HepG2 (cell line): ENCODE results near the gene TMEM114. TPM values are rescaled to one million over a fixed set of nuclear protein-coding genes. Genes with fewer than 3 reads are reported as not detected.

ENCODE experiments used
- EP300 ChIP-seq, 3 experiments: sonication (generic) in 1 of 3; formaldehyde crosslinking in 1 of 3; IDR thresholded peaks; 2 replicates each; pipeline versions ENCODE4 v1.5.1 to v1.6.1; 2011 to 2020; ENCODE audit warnings: low read depth in 2 of 3, low read length in 2 of 3, borderline replicate concordance in 1 of 3, improper control_type of control experiment in 1 of 3, mild to moderate bottlenecking in 1 of 3, missing genetic modification reagents in 1 of 3, moderate library complexity in 1 of 3
- NFYC ChIP-seq: IDR thresholded peaks from 2 replicates; pipeline ENCODE4 v1.6.1; 2016; ENCODE audit warnings: missing genetic modification reagents, missing compliant biosample characterization
- PHF8 ChIP-seq: sonication (generic); formaldehyde crosslinking; IDR thresholded peaks from 2 replicates; pipeline ENCODE4 v1.5.0; 2020; ENCODE audit warnings: missing genetic modification reagents
- SMARCC2 ChIP-seq: fragments of 450-650 bp; IDR thresholded peaks from 2 replicates; pipeline ENCODE4 v1.6.1; 2017; ENCODE audit warnings: antibody characterized with exemption, mild to moderate bottlenecking
- SMARCE1 ChIP-seq: fragments of 450-650 bp; IDR thresholded peaks from 2 replicates; pipeline ENCODE4 v1.6.1; 2017; ENCODE audit warnings: borderline replicate concordance
- SMC3 ChIP-seq: IDR thresholded peaks from 2 replicates; pipeline ENCODE4 v1.6.1; 2011; ENCODE audit warnings: low read length, improper control_type of control experiment
- YY1 ChIP-seq: IDR thresholded peaks from 2 replicates; pipeline ENCODE4 v1.6.1; 2011; ENCODE audit warnings: low read length, low read depth, moderate library complexity, mild to moderate bottlenecking; ENCODE audit not compliant: insufficient read depth, insufficient replicate concordance
- ZNF7 ChIP-seq: IDR thresholded peaks from 2 replicates; pipeline ENCODE4 v1.6.1; 2016; ENCODE audit warnings: missing biosample characterization, missing genetic modification reagents
- polyA plus RNA-seq, 8 experiments: library from polyadenylated mRNA; depleted of rRNA in 3 of 8; stranded (reverse) in 7 of 8; unstranded in 1 of 8; fragments of >200 nt; fragmentation: Illumina TruSeq in 4 of 8; extraction: Trizol in 4 of 8; gene quantifications; 2 replicates each; pipeline versions ENCODE4 v1.2.1 to v1.2.3, GENCODE V29; 2011 to 2016; ENCODE audit warnings: low read depth in 4 of 8, missing spikeins in 1 of 8, mixed read lengths in 1 of 8; ENCODE audit not compliant: insufficient read depth in 1 of 8
- total RNA-seq, 5 experiments: library from RNA; depleted of rRNA; stranded (reverse); fragments of >200 nt; fragmentation: Illumina TruSeq; extraction: Trizol; gene quantifications; 2 replicates each; pipeline ENCODE4 v1.2.3, GENCODE V29; 2016; ENCODE audit warnings: low read depth in 1 of 5
- TF ChIP-seq, protein P1 (sequence below): sonication (generic); formaldehyde crosslinking; IDR thresholded peaks from 2 replicates; pipeline ENCODE4 v1.4.0; 2020; ENCODE audit warnings: missing genetic modification reagents, borderline replicate concordance
- TF ChIP-seq, protein P2 (sequence below): sonication (generic); formaldehyde crosslinking; IDR thresholded peaks from 2 replicates; pipeline ENCODE4 v1.5.0; 2020; ENCODE audit warnings: mild to moderate bottlenecking, missing genetic modification reagents, borderline replicate concordance

TMEM114 gene
- total and polyA plus RNA-seq, 2 of the 13 experiments (the other 11 are each of a cell fraction or from before 2014, with no cell fraction given) = not detected

DNA sequence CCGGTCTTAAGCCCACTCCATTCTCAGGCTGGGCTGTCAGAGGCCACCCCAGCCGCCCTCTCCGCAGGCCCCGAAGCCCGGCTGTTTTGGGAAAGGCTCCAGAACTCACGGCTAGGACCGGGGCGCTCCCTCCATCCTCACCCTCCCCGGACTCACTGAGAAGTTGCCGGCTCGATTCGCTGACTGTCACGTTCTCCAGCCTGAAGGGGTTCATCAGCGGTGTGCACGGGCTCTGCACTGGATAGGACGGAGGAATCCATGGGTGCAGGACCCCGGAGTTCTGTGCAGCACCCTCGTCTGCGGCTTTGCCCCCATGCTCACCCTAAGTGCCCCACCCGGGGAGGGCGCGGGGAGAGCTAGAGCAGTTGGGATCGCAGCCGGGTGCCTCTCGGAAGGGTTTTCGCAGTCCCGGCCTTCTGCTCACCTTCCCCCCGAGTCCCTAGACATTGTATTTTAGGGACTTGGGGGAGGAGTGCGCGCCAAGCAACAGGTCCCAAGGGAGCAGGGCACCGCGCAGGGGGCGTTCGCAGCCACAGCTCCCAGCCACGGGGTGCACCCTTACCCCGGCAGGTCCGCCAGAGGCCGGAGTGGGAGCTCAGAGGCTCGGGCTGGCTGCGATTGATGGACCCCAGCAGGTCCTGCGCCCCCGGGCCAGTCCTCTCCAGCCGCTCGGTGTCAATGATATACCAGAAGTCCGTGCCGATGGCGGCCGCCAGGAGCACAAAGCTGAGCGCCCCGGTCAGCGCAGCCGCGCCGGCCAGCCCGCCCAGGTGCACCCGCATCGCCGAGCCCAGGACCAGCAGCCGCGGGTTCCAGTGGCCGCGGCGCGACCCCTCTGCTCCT is 1.0 kb downstream of the TMEM114 start (continued):
- TF ChIP-seq, protein P1, sequence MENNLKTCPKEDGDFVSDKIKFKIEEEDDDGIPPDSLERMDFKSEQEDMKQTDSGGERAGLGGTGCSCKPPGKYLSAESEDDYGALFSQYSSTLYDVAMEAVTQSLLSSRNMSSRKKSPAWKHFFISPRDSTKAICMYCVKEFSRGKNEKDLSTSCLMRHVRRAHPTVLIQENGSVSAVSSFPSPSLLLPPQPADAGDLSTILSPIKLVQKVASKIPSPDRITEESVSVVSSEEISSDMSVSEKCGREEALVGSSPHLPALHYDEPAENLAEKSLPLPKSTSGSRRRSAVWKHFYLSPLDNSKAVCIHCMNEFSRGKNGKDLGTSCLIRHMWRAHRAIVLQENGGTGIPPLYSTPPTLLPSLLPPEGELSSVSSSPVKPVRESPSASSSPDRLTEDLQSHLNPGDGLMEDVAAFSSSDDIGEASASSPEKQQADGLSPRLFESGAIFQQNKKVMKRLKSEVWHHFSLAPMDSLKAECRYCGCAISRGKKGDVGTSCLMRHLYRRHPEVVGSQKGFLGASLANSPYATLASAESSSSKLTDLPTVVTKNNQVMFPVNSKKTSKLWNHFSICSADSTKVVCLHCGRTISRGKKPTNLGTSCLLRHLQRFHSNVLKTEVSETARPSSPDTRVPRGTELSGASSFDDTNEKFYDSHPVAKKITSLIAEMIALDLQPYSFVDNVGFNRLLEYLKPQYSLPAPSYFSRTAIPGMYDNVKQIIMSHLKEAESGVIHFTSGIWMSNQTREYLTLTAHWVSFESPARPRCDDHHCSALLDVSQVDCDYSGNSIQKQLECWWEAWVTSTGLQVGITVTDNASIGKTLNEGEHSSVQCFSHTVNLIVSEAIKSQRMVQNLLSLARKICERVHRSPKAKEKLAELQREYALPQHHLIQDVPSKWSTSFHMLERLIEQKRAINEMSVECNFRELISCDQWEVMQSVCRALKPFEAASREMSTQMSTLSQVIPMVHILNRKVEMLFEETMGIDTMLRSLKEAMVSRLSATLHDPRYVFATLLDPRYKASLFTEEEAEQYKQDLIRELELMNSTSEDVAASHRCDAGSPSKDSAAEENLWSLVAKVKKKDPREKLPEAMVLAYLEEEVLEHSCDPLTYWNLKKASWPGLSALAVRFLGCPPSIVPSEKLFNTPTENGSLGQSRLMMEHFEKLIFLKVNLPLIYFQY (CRISPR knock-in tag) = no peak
- no peak for TF ChIP-seq NFYC (CRISPR knock-in tag)
- no peak for TF ChIP-seq SMC3
- no peak for TF ChIP-seq EP300 (IDR thresholded peaks at IDR 0.05; ENCODE audit: low read depth in 2 of 2, low read length in 2 of 2)
- TF ChIP-seq EP300 (CRISPR knock-in tag; IDR thresholded peaks at IDR 0.05; ENCODE audit: borderline replicate concordance) = no peak
- no peak for TF ChIP-seq ZNF7 (CRISPR knock-in tag)
- no peak for TF ChIP-seq PHF8 (CRISPR knock-in tag)
- no peak for TF ChIP-seq SMARCC2
- TF ChIP-seq, protein P2, sequence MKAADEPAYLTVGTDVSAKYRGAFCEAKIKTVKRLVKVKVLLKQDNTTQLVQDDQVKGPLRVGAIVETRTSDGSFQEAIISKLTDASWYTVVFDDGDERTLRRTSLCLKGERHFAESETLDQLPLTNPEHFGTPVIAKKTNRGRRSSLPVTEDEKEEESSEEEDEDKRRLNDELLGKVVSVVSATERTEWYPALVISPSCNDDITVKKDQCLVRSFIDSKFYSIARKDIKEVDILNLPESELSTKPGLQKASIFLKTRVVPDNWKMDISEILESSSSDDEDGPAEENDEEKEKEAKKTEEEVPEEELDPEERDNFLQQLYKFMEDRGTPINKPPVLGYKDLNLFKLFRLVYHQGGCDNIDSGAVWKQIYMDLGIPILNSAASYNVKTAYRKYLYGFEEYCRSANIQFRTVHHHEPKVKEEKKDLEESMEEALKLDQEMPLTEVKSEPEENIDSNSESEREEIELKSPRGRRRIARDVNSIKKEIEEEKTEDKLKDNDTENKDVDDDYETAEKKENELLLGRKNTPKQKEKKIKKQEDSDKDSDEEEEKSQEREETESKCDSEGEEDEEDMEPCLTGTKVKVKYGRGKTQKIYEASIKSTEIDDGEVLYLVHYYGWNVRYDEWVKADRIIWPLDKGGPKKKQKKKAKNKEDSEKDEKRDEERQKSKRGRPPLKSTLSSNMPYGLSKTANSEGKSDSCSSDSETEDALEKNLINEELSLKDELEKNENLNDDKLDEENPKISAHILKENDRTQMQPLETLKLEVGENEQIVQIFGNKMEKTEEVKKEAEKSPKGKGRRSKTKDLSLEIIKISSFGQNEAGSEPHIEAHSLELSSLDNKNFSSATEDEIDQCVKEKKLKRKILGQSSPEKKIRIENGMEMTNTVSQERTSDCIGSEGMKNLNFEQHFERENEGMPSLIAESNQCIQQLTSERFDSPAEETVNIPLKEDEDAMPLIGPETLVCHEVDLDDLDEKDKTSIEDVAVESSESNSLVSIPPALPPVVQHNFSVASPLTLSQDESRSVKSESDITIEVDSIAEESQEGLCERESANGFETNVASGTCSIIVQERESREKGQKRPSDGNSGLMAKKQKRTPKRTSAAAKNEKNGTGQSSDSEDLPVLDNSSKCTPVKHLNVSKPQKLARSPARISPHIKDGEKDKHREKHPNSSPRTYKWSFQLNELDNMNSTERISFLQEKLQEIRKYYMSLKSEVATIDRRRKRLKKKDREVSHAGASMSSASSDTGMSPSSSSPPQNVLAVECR = peak; percentile 21; the same call in 1 of the 2 replicates
- TF ChIP-seq YY1 = peak; percentile 27
- TF ChIP-seq SMARCE1 = no peak
